Neural progenitor cell (in vitro differentiated cells): Measurements from ENCODE around the gene NKPD1.
"Not testable (repeated sequence)": the region's sequence is repeated elsewhere in the genome, so short reads cannot be mapped to it uniquely, and the experiment has no call there.

Source experiments
- EZH2 ChIP-seq: fragments of 200-600 bp; sonication (generic); IDR thresholded peaks from 2 replicates; pipeline ENCODE4 v1.6.1; 2017; ENCODE audit warnings: antibody characterized with exemption, mild to moderate bottlenecking, moderate library complexity
- EZH2phosphoT487 ChIP-seq: fragments of 200-600 bp; sonication (generic); IDR thresholded peaks from 2 replicates; pipeline ENCODE4 v1.6.1; 2017; ENCODE audit warnings: antibody characterized with exemption
- TF ChIP-seq, protein P1 (sequence below): fragments of 200-600 bp; sonication (generic); IDR thresholded peaks from 2 replicates; pipeline ENCODE4 v1.5.1; 2017; ENCODE audit warnings: antibody characterized with exemption, mild to moderate bottlenecking

- not testable (repeated sequence) for TF ChIP-seq EZH2, EZH2phosphoT487
- TF ChIP-seq, protein P1, sequence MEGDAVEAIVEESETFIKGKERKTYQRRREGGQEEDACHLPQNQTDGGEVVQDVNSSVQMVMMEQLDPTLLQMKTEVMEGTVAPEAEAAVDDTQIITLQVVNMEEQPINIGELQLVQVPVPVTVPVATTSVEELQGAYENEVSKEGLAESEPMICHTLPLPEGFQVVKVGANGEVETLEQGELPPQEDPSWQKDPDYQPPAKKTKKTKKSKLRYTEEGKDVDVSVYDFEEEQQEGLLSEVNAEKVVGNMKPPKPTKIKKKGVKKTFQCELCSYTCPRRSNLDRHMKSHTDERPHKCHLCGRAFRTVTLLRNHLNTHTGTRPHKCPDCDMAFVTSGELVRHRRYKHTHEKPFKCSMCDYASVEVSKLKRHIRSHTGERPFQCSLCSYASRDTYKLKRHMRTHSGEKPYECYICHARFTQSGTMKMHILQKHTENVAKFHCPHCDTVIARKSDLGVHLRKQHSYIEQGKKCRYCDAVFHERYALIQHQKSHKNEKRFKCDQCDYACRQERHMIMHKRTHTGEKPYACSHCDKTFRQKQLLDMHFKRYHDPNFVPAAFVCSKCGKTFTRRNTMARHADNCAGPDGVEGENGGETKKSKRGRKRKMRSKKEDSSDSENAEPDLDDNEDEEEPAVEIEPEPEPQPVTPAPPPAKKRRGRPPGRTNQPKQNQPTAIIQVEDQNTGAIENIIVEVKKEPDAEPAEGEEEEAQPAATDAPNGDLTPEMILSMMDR: not testable (repeated sequence)
These were observed 42.0 kb downstream of the NKPD1 start for GRCh38 chr19:45118591-45119355.
